ENCODE measurements around the gene UBE2E2.

Gene UBE2E2

DNA sequence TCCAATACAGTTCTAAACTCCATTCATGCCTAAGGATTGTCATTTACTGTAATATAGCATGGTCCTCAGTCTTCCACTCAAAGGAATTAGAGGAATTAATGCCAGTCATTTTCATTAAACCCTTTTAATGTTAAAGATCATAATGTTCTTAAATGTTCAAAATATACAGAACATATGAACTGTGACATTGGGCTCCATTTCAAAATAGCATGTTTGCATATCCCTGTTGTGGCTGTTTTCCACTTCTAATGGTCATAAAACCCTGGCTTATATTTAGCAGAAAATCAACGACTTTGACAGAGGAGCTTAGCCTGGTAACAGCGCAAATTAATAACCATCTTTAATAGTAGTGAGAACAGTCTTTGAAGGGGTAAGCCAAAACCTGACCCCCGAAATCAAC is 260.7 kb downstream of the UBE2E2 start:
- Histone ChIP-seq H3K9me3 (ENCODE audit: control insufficient read depth, insufficient read depth, low read length) (no peaks in the 10 kb centered on the region; the same call in 1 of the 2 replicates), H3K36me3 (ENCODE audit: insufficient read depth, low read length) (no peaks in the 10 kb centered on the region; the same call in 1 of the 2 replicates), H3K4me1 (ENCODE audit: insufficient read depth, low read length) (0 out of 2 replicates have a peak, but pooled peaks cover 5% of the 10 kb centered on the region), H3K9ac (ENCODE audit: low read depth, low read length) (no peak overlapping the region)

GRCh38 chr3:23465569-23465968 is 262.4 kb downstream of the UBE2E2 start:
- no peaks in the 10 kb centered on the region for H3K4me1 ChIP-seq (ENCODE audit: insufficient read depth, low read length)
- H3K9me3 ChIP-seq (ENCODE audit: control insufficient read depth, insufficient read depth, low read length) = no peaks in the 10 kb centered on the region; the same call in 1 of the 2 replicates

DNA sequence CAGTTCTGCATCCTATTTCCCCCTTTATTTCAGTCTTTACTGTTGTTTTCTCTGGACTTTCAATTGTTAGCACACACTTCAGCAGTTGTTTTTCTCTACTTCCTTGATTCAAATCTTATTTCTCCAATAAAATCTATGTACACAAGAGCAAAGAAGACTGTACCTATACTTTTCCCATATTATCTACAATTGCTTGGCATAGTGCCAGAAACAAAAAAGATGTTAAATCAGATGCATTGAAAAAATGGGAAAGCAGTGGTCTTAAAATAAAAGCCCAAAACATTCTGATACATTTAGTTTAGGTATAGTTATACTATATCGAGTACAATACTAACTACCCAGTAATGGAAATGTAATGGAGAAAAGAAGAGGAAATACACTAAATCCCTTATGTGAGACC is 265.1 kb downstream of the UBE2E2 start:
- Histone ChIP-seq H3K4me1 (ENCODE audit: insufficient read depth, low read length) (no peaks in the 10 kb centered on the region), H3K9me3 (ENCODE audit: control insufficient read depth, insufficient read depth, low read length) (no peaks in the 10 kb centered on the region; the same call in 1 of the 2 replicates), H3K36me3 (ENCODE audit: insufficient read depth, low read length) (no peaks in the 10 kb centered on the region; the same call in 1 of the 2 replicates), H3K9ac (ENCODE audit: low read depth, low read length) (no peak overlapping the region)

More at GRCh38 chr3:23465569-23465968, 262.4 kb downstream of the UBE2E2 start:
- no peak overlapping the region for H3K9ac ChIP-seq (ENCODE audit: low read depth, low read length)
- no peaks in the 10 kb centered on the region; the same call in 1 of the 2 replicates for H3K36me3 ChIP-seq (ENCODE audit: insufficient read depth, low read length)

- Histone ChIP-seq H3K36me3 (ENCODE audit: insufficient read depth, low read length) (no peaks in the 10 kb centered on the region), H3K9me3 (ENCODE audit: control insufficient read depth, insufficient read depth, low read length) (no peaks in the 10 kb centered on the region), H3K9ac (ENCODE audit: low read depth, low read length) (no peak overlapping the region), H3K4me1 (ENCODE audit: insufficient read depth, low read length) (no peaks in the 10 kb centered on the region)
Observed at GRCh38 chr3:23474580-23475357, 271.6 kb downstream of the UBE2E2 start.

DNA sequence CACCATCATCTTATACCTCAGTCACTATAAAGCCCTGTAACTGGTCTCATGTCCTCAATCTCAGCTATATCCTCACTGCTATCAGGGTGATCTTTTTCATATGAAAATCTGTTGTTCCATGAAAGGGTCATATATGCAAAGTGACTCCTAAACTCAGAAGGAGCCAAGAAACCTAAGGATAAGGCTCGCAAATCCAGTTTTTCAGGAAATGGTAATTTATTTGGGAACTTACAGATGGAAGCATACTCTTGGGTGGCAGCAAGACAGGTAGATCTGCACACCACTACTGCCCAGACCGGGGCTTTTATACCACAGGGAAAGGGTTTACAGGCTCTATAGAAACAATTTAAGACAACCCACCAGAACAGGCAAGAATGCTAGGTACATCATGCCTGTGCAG is 272.3 kb downstream of the UBE2E2 start:
- no peak overlapping the region for H3K9ac ChIP-seq (ENCODE audit: low read depth, low read length)
- H3K36me3 ChIP-seq (ENCODE audit: insufficient read depth, low read length) = no peaks in the 10 kb centered on the region
- no peaks in the 10 kb centered on the region for H3K9me3 ChIP-seq (ENCODE audit: control insufficient read depth, insufficient read depth, low read length)
- no peaks in the 10 kb centered on the region for H3K4me1 ChIP-seq (ENCODE audit: insufficient read depth, low read length)

DNA sequence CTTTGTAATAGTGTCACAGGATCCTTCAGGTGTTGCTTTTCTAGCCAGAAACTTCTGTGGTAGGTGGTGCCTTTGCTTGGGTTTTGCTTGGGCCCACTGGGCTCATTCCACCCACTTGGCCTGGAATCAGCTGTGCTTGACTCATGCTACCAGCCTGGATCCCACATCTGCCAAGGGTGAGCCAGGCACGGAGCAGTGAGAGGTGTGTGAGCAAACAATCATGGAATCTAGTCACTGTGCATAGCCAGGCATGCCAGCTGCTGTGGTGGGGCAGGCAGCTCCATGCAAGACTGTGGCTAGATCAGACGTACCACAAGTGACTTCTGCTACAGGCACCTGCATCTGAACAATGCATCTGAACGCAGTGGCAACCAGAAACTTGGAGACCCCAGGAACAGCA is 275.9 kb downstream of the UBE2E2 start:
- Histone ChIP-seq H3K9ac (ENCODE audit: low read depth, low read length) (no peak overlapping the region), H3K9me3 (ENCODE audit: control insufficient read depth, insufficient read depth, low read length) (no peaks in the 10 kb centered on the region), H3K36me3 (ENCODE audit: insufficient read depth, low read length) (no peaks in the 10 kb centered on the region), H3K4me1 (ENCODE audit: insufficient read depth, low read length) (peaks cover 3% of the 10 kb centered on the region; the same call in 1 of the 2 replicates)

DNA sequence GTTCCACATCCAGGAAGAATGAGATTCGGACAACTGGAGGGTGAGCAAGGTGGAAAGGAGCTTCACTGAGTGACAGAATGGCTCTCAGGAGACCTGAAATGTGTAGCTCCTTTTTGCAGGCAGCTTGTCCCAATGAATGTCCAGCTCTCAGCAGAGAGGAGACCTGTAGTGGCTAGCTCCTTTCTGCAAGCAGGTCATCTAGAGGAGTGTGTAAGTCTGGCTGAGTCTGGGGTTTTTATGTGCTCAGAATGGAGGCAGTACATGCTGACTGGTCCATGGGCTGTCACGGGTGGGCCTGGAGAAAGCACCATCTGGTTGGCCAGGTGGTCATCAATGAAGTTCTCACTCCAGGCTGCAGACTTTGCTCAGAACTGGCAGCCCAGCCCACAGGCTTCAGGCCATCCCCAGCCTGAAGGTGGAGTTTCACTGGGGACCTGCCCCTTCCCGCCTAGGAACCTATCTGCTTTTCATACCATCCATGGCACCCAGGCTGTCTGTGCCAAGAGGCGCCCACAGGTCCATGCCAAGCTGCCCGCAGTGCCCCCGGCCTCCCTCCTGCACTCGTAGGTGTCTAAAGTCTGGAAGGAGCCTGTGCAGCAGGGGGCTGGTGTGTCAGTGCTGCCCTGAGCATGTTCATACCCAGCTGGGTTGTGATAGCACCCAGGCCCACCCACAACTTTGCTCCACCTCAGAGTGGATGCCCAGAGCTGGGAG is 276.6 kb downstream of the UBE2E2 start:
- Histone ChIP-seq H3K9ac (ENCODE audit: low read depth, low read length) (no peak overlapping the region), H3K36me3 (ENCODE audit: insufficient read depth, low read length) (no peaks in the 10 kb centered on the region), H3K9me3 (ENCODE audit: control insufficient read depth, insufficient read depth, low read length) (peaks cover 1% of the 10 kb centered on the region; the same call in 1 of the 2 replicates), H3K4me1 (ENCODE audit: insufficient read depth, low read length) (peaks cover 3% of the 10 kb centered on the region; the same call in 1 of the 2 replicates)

DNA sequence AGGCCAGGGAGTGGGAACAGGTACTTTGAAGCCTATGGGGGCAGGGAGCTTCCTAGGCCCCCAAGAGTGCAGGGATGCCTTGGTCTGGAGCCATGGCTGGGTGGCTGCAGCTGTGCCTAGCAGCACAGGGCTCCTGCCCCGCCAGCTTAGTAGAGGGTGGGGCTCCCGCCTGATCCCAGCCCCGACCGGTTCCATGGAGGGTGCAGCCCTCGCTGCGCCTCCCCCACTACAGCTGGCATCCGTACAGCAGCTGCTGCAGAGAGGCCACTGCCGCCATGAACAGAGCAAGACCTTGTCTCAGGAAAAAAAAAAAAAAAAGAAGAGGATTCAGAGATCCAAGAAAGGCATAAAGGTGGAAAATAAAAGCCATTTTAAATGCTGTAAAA is 277.2 kb downstream of the UBE2E2 start:
- Histone ChIP-seq H3K9ac (ENCODE audit: low read depth, low read length) (no peak overlapping the region), H3K36me3 (ENCODE audit: insufficient read depth, low read length) (no peaks in the 10 kb centered on the region), H3K4me1 (ENCODE audit: insufficient read depth, low read length) (peaks cover 3% of the 10 kb centered on the region; the same call in 1 of the 2 replicates), H3K9me3 (ENCODE audit: control insufficient read depth, insufficient read depth, low read length) (peaks cover 2% of the 10 kb centered on the region; the same call in 1 of the 2 replicates)

GRCh38 chr3:23481011-23481615 is 278.0 kb downstream of the UBE2E2 start:
- H3K4me1 ChIP-seq (ENCODE audit: insufficient read depth, low read length) = peaks cover 3% of the 10 kb centered on the region; the same call in 1 of the 2 replicates
- H3K36me3 ChIP-seq (ENCODE audit: insufficient read depth, low read length) = no peaks in the 10 kb centered on the region
- peaks cover 5% of the 10 kb centered on the region; the same call in 1 of the 2 replicates for H3K9me3 ChIP-seq (ENCODE audit: control insufficient read depth, insufficient read depth, low read length)
- H3K9ac ChIP-seq (ENCODE audit: low read depth, low read length) = no peak overlapping the region

- Histone ChIP-seq H3K4me1 (ENCODE audit: insufficient read depth, low read length) (peaks cover 3% of the 10 kb centered on the region; the same call in 1 of the 2 replicates), H3K36me3 (ENCODE audit: insufficient read depth, low read length) (no peaks in the 10 kb centered on the region), H3K9me3 (ENCODE audit: control insufficient read depth, insufficient read depth, low read length) (peaks cover 5% of the 10 kb centered on the region; the same call in 1 of the 2 replicates), H3K9ac (ENCODE audit: low read depth, low read length) (no peak overlapping the region)
Observed at GRCh38 chr3:23481616-23482278, 278.6 kb downstream of the UBE2E2 start.

- Histone ChIP-seq H3K4me1 (ENCODE audit: insufficient read depth, low read length) (peaks cover 6% of the 10 kb centered on the region), H3K9me3 (ENCODE audit: control insufficient read depth, insufficient read depth, low read length) (peaks cover 5% of the 10 kb centered on the region; the same call in 1 of the 2 replicates), H3K36me3 (ENCODE audit: insufficient read depth, low read length) (no peaks in the 10 kb centered on the region), H3K9ac (ENCODE audit: low read depth, low read length) (no peak overlapping the region)
Observed at GRCh38 chr3:23484386-23484785, 281.3 kb downstream of the UBE2E2 start.

DNA sequence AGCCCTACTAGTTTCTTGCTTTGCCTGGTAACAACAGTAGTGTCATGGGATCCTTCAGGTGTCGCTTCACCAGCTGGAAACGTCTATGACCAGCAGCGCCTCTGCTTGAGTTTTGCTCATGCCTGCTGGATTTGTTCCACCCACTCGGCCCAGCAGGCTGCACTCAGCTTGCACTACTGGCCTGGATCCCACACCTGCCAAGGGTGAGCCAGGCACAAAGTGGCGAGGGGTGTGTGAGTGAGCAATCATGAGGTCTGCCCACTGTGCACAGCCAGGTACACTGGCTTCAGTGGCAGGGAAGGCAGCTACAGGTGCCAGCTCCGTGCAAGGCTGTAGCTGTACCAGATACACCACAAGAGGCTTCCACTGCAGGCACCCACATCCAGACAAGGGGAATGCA is 282.8 kb downstream of the UBE2E2 start:
- H3K4me1 ChIP-seq (ENCODE audit: insufficient read depth, low read length) = peaks cover 13% of the 10 kb centered on the region
- H3K36me3 ChIP-seq (ENCODE audit: insufficient read depth, low read length) = no peaks in the 10 kb centered on the region
- no peak overlapping the region for H3K9ac ChIP-seq (ENCODE audit: low read depth, low read length)
- peaks cover 5% of the 10 kb centered on the region; the same call in 1 of the 2 replicates for H3K9me3 ChIP-seq (ENCODE audit: control insufficient read depth, insufficient read depth, low read length)

- no peak overlapping the region for H3K9ac ChIP-seq (ENCODE audit: low read depth, low read length)
- H3K36me3 ChIP-seq (ENCODE audit: insufficient read depth, low read length) = no peaks in the 10 kb centered on the region
- H3K9me3 ChIP-seq (ENCODE audit: control insufficient read depth, insufficient read depth, low read length) = peaks cover 5% of the 10 kb centered on the region; the same call in 1 of the 2 replicates
- peaks cover 13% of the 10 kb centered on the region for H3K4me1 ChIP-seq (ENCODE audit: insufficient read depth, low read length)
Observed at GRCh38 chr3:23487015-23487414, 283.9 kb downstream of the UBE2E2 start.

DNA sequence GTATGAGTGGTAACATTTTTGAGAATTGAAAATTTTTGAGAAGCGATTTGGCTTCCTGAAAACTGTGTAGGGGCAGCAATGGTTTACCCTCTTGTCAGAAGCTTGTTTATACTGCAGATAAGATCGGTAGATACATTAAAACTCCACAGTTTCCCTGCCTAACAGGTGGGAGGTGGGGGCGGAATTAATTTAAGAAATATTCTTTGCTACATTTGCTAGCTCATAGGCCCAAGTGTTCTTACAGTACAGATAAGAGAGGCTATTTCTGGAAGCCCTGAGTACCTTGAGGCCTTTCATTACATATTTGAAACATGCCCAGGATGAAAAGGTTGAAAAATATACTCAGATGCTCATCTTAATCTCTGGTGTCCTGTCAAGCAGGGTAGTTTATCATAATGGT is 285.5 kb downstream of the UBE2E2 start:
- H3K9me3 ChIP-seq (ENCODE audit: control insufficient read depth, insufficient read depth, low read length) = peaks cover 5% of the 10 kb centered on the region; the same call in 1 of the 2 replicates
- no peak overlapping the region for H3K9ac ChIP-seq (ENCODE audit: low read depth, low read length)
- peaks cover 13% of the 10 kb centered on the region for H3K4me1 ChIP-seq (ENCODE audit: insufficient read depth, low read length)
- no peaks in the 10 kb centered on the region for H3K36me3 ChIP-seq (ENCODE audit: insufficient read depth, low read length)

Data from ES-I3 (cell line).